ENCODE data around the gene SPA17. TPM values are rescaled to one million over a fixed set of nuclear protein-coding genes. Genes with fewer than 3 reads are reported as not detected.

The SPA17 gene
- total RNA-seq, 2 donors from 2014 or later, result 4.7 to 5.9 TPM

DNA sequence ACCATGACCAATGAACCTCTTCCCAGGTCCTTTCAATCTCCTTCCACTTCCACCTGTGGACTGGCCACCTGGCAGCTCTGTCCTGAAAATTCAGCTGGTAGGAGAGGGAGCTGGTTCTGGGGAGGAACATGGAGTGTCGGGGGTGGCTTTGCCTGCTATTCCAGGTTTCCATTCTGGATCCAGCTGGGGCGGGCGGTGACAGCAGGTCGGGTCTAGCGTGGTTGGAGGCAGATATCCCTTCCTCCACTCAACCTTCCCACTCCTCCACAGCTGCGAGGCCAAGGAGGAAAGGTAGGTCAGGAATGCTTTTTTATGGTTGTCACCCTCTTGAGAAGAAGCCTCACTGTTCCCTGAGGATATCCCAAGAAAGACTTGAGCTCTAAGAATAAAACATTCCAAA lies 69.3 kb downstream of the SPA17 start:
- peaks cover 0 to 45% of the 10 kb centered on the region in 2 donors for H3K4me1 ChIP-seq
- H3K9me3 ChIP-seq, result no peaks in the 10 kb centered on the region
- no peak for DNase-seq (ENCODE audit: low spot score)
- no peak overlapping the region for H3K4me3 ChIP-seq
- TF ChIP-seq, protein P1, sequence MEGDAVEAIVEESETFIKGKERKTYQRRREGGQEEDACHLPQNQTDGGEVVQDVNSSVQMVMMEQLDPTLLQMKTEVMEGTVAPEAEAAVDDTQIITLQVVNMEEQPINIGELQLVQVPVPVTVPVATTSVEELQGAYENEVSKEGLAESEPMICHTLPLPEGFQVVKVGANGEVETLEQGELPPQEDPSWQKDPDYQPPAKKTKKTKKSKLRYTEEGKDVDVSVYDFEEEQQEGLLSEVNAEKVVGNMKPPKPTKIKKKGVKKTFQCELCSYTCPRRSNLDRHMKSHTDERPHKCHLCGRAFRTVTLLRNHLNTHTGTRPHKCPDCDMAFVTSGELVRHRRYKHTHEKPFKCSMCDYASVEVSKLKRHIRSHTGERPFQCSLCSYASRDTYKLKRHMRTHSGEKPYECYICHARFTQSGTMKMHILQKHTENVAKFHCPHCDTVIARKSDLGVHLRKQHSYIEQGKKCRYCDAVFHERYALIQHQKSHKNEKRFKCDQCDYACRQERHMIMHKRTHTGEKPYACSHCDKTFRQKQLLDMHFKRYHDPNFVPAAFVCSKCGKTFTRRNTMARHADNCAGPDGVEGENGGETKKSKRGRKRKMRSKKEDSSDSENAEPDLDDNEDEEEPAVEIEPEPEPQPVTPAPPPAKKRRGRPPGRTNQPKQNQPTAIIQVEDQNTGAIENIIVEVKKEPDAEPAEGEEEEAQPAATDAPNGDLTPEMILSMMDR (IDR thresholded peaks at IDR 0.05), result no peak
- H3K36me3 ChIP-seq, result no peaks in the 10 kb centered on the region
- no peak overlapping the region for H3K27ac ChIP-seq
- H3K27me3 ChIP-seq, result peaks cover 0 to 31% of the 10 kb centered on the region in 2 donors

- Histone ChIP-seq H3K27ac (no peak overlapping the region), H3K36me3 (no peaks in the 10 kb centered on the region), H3K4me1 (peaks cover 0 to 47% of the 10 kb centered on the region in 2 donors), H3K4me3 (peak overlapping the region in 1 of 2 donors; percentile 51), H3K27me3 (peaks cover 0 to 26% of the 10 kb centered on the region in 2 donors), H3K9me3 (no peaks in the 10 kb centered on the region)
- TF ChIP-seq, protein P1 (IDR thresholded peaks at IDR 0.05), result no peak
- no peak for DNase-seq (ENCODE audit: low spot score)
These were observed 71.6 kb downstream of the SPA17 start for GRCh38 chr11:124745270-124745834.

DNA sequence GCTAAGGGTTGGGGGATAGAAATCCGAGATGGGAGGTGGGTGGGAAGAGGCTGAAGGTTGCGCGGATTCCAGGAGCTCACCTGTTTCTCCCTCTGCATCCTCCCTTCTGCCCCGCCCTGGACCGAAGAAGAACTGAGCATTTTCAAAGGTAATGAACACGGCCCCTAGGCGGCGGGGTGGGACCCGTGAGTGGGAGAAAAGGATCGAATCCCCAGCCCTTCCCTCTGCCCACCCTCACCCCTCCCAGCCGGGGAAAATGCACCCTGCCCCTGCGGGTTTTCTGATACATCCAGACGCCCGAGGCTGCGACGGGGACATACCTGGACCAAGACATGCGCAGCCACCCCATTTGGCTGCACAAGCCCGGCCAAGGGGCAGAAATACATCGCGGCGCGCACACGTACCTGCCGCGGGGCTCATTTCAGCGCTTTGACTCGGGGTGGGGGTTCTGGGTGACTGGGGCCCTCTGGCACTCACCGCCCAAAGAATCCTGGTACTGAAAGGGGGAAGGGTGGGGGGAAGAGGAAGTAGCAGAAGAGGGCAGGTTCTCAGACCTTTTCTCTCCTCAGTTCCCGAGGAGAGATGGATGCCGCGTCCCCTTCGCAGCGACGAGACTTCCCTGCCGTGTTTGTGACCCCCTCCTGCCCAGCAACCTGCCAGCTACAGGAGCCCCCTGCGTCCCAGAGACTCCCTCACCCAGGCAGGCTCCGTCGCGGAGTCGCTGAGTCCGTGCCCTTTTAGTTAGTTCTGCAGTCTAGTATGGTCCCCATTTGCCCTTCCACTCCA lies 72.3 kb downstream of the SPA17 start:
- Histone ChIP-seq H3K27me3 (peaks cover 0 to 26% of the 10 kb centered on the region in 2 donors), H3K4me1 (peaks cover 0 to 47% of the 10 kb centered on the region in 2 donors), H3K9me3 (no peaks in the 10 kb centered on the region), H3K27ac (peak overlapping the region; percentile 16 to 29), H3K36me3 (no peaks in the 10 kb centered on the region), H3K4me3 (peak overlapping the region; percentile 32 to 51)
- DNase-seq (ENCODE audit: low spot score), result no peak
- TF ChIP-seq, protein P1 (IDR thresholded peaks at IDR 0.05), result no peak

GRCh38 chr11:124746621-124747243 lies 73.0 kb downstream of the SPA17 start:
- TF ChIP-seq, protein P1 (IDR thresholded peaks at IDR 0.05), result peak in 1 of 2 donors; percentile 57
- H3K4me1 ChIP-seq, result peaks cover 0 to 53% of the 10 kb centered on the region in 2 donors
- no peaks in the 10 kb centered on the region for H3K9me3 ChIP-seq
- H3K27me3 ChIP-seq, result peaks cover 0 to 31% of the 10 kb centered on the region in 2 donors
- peak; percentile 79 for DNase-seq (ENCODE audit: low spot score)
- peak overlapping the region; percentile 16 to 29 for H3K27ac ChIP-seq
- peak overlapping the region; percentile 32 to 51 for H3K4me3 ChIP-seq
- H3K36me3 ChIP-seq, result no peaks in the 10 kb centered on the region

Other genes with a start within 250 kb of the SPA17 start
- gene OR8B4, start 249.0 kb upstream of the SPA17 start, total RNA-seq, result not detected
- gene OR8B8, start 228.2 kb upstream of the SPA17 start, total RNA-seq, result not detected
- gene OR8B12, start 130.2 kb upstream of the SPA17 start, total RNA-seq, result not detected
- gene OR8A1, start 103.9 kb upstream of the SPA17 start, total RNA-seq, result not detected
- gene PANX3, start 62.5 kb upstream of the SPA17 start, total RNA-seq, result not detected
- 10 to 100 TPM; 20.0 to 27.6 TPM for gene TBRG1, start 51.0 kb upstream of the SPA17 start, total RNA-seq
- 10 to 100 TPM; 12.5 to 40.8 TPM for gene SIAE, start 165 bp upstream of the SPA17 start, total RNA-seq
- 1 to 10 TPM; 2.2 to 2.8 TPM for gene NRGN, start 66.0 kb downstream of the SPA17 start, total RNA-seq
- gene VSIG2, start 78.4 kb downstream of the SPA17 start, total RNA-seq, result 1 to 10 TPM; 1.1 to 6.3 TPM
- 10 to 100 TPM; 60.6 to 64.6 TPM for gene ESAM, start 88.4 kb downstream of the SPA17 start, total RNA-seq
- gene MSANTD2, start 126.5 kb downstream of the SPA17 start, total RNA-seq, result 1 to 10 TPM; 2.9 to 6.5 TPM
- gene ROBO3, start 191.5 kb downstream of the SPA17 start, total RNA-seq, result 10 to 100 TPM in 1 of 2 donors, 1 to 10 TPM in 1; 6.4 to 10.1 TPM
- gene ROBO4, start 224.0 kb downstream of the SPA17 start, total RNA-seq, result 10 to 100 TPM; 16.2 to 21.6 TPM
- not detected for gene HEPN1, start 245.3 kb downstream of the SPA17 start, total RNA-seq